ENCODE data around the gene KRT81. TPM values are rescaled to one million over a fixed set of nuclear protein-coding genes. Genes with fewer than 3 reads are reported as not detected.
"Not testable (repeated sequence)": the region's sequence is repeated elsewhere in the genome, so short reads cannot be mapped to it uniquely, and the experiment has no call there.

The KRT81 gene
- total and polyA plus RNA-seq, 8 donors = 0.12 to 0.26 TPM; not detected in 6

- no peak for TF ChIP-seq CTCF (IDR thresholded peaks at IDR 0.05)
- H3K36me3 ChIP-seq = peaks cover 0 to 4% of the 10 kb centered on the region in 2 donors
- peak in 2 of 4 donors; percentile 89 to 90 for DNase-seq
- H3K27me3 ChIP-seq = peaks cover 0 to 13% of the 10 kb centered on the region in 2 donors
- H3K4me3 ChIP-seq = no peak overlapping the region
- peak overlapping the region; percentile 62 to 66 for H3K27ac ChIP-seq
- H3K4me1 ChIP-seq = peaks cover 20 to 31% of the 10 kb centered on the region in 2 donors
- intact Hi-C loops (cut with DNase I) = no loop called here
- peak; percentile 77 for ATAC-seq
- no peaks in the 10 kb centered on the region for H3K9me3 ChIP-seq
These were observed 47.3 kb downstream of the KRT81 start for GRCh38 chr12:52243856-52244614.

GRCh38 chr12:52243259-52243855 lies 48.0 kb downstream of the KRT81 start:
- no peak for ATAC-seq
- peaks cover 0 to 7% of the 10 kb centered on the region in 2 donors for H3K27me3 ChIP-seq
- H3K9me3 ChIP-seq = no peaks in the 10 kb centered on the region
- no peak for DNase-seq
- peak overlapping the region in 1 of 2 donors; percentile 66 for H3K27ac ChIP-seq
- peaks cover 0 to 4% of the 10 kb centered on the region in 2 donors for H3K36me3 ChIP-seq
- intact Hi-C loops (cut with DNase I) = no loop called here
- peaks cover 16 to 31% of the 10 kb centered on the region in 2 donors for H3K4me1 ChIP-seq
- TF ChIP-seq CTCF (IDR thresholded peaks at IDR 0.05) = no peak
- H3K4me3 ChIP-seq = no peak overlapping the region

GRCh38 chr12:52242442-52243258 lies 48.7 kb downstream of the KRT81 start:
- Histone ChIP-seq H3K27me3 (no peaks in the 10 kb centered on the region), H3K27ac (no peak overlapping the region), H3K4me1 (peaks cover 15 to 31% of the 10 kb centered on the region in 2 donors), H3K4me3 (no peak overlapping the region), H3K9me3 (no peaks in the 10 kb centered on the region), H3K36me3 (peaks cover 0 to 4% of the 10 kb centered on the region in 2 donors)
- TF ChIP-seq CTCF (IDR thresholded peaks at IDR 0.05) = no peak
- ATAC-seq (no peak), DNase-seq (no peak)
- intact Hi-C loops (cut with DNase I) = no loop called here

- Histone ChIP-seq H3K4me1 (peaks cover 15 to 37% of the 10 kb centered on the region in 2 donors), H3K9me3 (no peaks in the 10 kb centered on the region), H3K27ac (no peak overlapping the region), H3K4me3 (no peak overlapping the region), H3K36me3 (peaks cover 0 to 4% of the 10 kb centered on the region in 2 donors), H3K27me3 (no peaks in the 10 kb centered on the region)
- intact Hi-C loops (cut with DNase I) = no loop called here
- no peak for DNase-seq
- no peak for ATAC-seq
- no peak for TF ChIP-seq CTCF (IDR thresholded peaks at IDR 0.05)
These were observed 50.0 kb downstream of the KRT81 start for GRCh38 chr12:52241205-52241842.

GRCh38 chr12:52240247-52240646 lies 51.1 kb downstream of the KRT81 start:
- H3K27me3 ChIP-seq; H3K4me3 ChIP-seq; ATAC-seq; H3K36me3 ChIP-seq; DNase-seq; H3K9me3 ChIP-seq; intact Hi-C loops (cut with DNase I); H3K27ac ChIP-seq: not testable (repeated sequence)
- H3K4me1 ChIP-seq = peaks cover 15 to 35% of the 10 kb centered on the region in 2 donors
